HG03135 (cell line): ENCODE data around the gene B3GLCT.

Source experiments
- ATAC-seq: cut with Tn5 transposase; IDR thresholded peaks from one replicate; pipeline ENCODE4 v1.9.1; 2021; ENCODE audit warnings: mild to moderate bottlenecking, moderate library complexity; ENCODE audit not compliant: unreplicated experiment

Gene B3GLCT

DNA sequence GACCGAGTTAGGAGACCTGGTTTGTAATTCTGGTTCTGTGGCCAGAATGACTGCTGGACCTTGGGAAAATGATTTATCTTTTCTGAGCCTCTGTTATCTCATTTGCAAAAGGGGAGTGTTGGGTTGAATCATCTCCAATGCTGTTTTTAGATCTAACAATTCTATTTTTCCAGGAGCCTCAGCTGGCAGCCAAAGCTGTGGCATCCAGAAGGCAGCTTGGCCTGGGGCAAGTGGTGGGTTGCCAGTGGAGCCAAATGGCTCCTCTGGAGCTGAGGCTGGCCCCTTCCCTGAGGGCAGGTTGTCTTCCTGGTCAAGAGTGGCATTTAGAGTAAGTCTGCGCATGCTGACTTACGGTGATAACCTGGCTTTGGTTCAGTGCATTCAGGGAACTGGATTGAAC lies 21.3 kb downstream of the B3GLCT start:
- ATAC-seq = no peak

DNA sequence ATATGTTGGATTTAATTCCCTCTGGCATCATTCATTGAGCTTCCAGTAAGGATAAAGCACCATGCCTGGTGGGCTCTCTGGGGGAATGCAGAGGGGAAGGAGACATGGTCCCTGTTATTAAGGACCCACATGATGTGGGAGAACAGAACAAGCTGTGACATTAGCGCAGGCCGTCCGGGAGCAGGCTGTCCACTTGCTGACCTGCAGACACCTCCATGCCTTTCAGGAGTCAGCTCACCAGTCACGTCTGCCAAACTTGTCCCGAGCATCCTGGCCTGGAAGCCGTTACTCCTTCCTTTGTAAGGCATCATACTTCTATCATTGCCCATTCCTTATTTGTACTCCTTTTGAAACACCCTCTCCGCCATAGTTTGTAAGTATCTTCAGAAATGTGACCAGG lies 23.4 kb downstream of the B3GLCT start:
- no peak for ATAC-seq

DNA sequence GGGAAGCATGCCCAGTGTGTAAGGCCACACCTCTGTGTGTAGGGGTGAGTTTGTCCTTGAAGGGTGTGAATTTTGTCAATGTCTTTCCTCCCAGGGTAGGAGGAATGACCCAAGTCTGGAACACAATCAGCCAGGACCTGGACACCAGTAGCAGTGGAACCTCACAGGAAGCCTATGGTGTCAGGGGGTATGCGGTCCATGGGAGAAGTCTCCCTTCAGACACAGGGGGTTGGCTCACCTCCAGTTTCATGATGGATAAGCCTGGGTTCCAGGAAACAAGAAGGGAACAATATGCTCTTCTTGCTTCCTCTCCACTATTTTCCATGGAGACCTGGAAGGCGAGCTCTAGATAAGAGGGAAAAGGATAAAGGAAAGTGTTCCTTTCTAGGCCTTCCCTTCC lies 23.9 kb downstream of the B3GLCT start:
- ATAC-seq = no peak

DNA sequence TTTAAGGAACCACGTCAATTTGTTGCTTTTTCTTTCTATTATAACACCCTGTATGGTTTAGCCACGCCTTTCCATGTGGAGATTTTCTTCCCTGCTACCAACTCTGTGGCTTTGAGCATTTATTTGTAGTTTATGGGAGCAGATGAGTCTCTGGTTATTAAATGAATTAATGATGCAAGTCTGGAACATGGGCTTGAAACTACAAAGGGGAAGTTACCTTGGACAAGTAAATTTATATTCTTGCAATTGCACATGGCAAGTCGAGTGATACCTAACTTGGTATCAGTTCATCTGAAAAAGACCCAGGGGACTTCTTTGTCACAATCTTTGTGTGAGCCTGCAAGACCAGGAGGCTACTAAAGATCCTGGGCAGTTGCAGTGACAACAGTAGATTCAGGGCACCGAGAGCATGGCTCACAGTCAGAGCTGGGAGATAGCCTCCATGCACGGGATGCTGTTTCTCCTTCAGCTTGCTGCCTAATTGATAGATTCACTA lies 24.4 kb downstream of the B3GLCT start:
- no peak for ATAC-seq

DNA sequence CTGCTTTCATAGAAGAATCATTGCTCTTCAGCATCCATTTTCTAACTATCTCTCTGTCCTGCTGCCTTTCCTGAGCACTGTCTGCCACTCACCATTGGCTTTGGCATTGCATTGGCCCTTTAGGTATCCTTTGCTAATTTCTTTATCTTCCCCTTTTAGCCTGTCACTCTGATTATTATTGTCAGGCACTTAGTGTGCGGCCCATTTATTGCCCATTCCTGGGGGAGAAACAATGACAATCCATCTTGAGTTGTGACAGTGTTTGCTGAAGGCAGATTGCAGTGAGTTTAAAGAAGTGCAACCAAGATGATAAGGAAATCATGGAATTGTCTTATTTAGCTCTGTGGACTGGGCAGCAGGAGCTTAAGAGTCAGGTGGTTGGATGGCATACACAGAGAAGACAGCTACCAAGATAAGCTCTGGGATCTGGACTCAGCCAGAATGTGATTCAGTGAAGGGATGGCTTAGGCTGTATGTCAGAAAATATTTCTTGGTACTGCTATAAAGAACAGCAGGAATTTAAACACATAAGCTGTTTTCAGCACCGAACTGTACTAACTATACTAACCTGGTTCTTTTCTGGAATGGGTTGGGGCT lies 25.3 kb downstream of the B3GLCT start:
- ATAC-seq = no peak

DNA sequence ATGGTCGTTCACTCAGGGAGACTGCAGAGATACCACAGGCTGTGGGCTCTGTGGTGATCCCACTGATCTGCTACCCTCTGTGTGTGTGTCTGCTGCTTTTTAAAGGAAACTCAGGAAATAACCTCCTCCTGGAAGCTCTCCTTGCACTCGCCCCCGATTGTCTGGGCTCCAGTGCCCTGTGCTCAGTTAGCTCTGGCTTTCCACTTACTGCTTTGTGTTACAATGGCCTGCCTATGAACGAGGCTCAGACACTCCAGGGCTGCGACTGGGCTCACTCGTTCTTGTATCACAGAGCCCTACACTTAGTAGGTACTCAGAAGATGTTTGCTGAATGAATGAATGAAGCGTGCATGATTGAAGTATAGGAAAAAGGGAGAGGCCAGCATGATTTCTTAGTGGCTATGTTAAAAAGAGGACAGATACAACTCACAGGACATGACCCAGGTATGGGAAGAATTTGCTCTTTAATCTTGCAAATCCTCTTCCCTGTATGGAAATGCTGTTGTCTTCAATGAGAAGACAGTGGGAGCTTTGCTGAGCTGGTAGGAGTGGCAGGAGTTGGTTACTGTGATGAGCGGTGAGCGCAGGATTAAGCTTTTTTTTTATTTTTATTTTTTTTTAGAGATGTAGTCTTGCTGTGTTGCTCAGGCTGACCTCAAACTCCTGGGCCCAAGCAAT lies 26.4 kb downstream of the B3GLCT start:
- ATAC-seq = no peak

DNA sequence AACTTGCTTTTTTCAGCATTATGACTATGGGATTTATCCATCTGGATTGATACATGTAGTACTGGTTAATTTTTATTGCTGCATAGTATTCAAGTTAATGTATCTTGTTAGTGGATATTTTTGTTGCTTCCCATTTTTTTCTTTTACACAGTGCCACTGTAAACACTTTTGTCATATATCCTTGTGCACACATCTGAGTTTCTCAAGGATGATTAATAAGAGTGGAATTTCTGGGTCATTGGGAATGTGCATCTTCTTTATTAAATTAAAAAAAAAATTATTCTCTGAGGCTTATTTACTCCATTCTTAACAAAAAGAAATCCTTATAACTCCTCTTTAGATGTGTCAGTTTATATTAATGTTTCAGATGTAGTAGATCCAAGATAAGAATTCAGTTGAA lies 27.3 kb downstream of the B3GLCT start:
- ATAC-seq = no peak

DNA sequence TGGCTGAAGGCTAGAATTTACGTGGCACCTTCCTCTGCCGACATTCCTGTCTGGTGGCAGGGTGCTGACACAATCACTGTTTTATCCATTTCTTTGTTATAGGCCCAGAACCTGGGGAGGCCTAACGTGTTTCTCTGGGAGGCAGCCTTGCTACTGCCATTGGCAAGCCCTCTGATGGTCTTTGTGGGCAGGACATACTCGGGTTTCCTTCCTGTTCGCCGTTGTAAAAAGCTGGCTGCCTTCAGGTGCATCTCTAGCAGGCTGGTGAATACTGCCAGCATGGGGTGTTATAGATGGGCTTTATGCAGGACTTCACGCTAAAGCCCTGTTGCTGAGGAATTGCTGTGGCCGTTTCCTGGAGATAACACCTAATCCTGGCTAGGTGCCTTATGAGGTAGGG lies 28.1 kb downstream of the B3GLCT start:
- no peak for ATAC-seq

DNA sequence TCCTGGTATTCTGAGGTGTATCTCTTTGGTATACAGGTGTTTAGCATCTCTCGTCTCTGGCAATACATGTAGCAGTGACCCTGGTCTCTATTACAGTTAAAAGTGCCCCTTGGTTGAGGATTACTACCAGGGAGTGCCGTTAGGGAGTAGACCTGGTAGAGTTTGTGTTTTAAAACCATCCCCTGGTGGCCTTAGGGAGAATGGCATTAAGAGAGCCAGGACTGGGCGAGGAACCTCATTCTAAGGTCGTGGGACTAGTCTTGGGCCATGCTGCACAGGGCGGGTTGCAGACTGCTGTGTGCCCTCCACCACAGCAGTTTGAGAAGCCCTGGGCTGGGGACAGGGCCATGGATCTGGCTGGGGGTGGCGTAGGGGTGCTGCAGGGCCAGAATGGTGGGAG lies 35.0 kb downstream of the B3GLCT start:
- ATAC-seq = no peak

DNA sequence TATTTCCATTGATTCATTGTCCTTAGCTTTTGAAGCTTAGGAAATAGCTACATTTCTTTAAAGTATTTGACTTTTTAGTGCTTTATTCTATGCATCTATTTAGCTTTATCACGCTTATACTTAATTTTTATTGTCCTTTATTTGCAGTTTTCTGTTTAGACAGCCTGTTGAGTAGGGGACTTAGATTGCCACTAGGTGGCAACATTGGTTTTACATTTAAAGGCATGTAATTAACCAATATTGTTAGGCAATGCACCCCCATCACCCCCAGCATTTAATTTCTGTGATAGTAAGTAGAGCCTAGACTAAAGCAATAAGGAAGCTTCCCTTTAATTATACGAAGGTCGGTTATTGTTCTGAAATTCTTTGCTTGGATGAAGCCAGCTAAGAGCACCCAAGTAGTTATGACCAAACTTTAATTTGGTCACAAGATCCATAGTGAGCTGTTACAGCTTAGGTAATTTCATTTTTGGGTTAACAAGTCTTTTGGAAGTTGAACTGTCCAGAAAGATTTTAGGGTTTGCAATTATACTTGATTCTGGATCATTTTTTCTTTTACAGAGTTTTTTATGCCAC lies 36.5 kb downstream of the B3GLCT start:
- no peak for ATAC-seq

DNA sequence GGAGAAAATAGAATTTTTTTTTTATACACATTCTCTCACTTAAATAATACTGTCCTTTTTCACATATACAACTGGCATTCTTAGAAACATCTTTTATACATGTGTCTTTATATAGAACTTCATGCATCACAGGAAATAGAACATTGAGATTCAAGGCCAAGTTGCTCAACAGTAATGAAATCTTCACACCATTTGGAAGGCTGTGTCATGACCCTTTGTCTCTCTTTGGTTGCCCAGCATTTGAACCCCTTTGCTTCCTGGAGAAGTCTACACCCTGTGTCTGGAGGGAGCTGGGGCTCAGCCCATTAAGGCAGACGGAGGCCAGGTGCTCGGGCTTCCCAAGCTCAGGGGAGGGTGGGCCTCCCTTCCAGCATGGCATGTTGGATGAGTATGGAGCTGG lies 41.1 kb downstream of the B3GLCT start:
- ATAC-seq = no peak

DNA sequence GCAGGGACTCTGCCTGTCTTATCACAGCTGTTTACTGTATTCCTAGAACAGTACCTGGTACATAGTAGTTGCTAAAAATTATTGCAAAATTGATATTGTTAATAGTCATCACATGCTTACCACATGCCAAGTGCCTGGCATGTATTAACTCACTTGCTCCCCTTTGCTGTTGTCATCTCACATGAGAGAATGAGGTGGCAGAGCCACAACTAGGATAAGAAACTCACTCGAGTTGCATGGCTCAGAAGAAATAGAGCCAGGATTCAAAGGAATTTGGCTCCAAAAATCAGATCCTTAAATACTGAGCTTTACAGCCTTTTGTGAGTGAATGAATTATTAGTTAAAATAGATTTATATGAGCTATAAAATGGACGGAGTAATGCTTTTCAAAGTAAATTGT lies 42.6 kb downstream of the B3GLCT start:
- ATAC-seq = no peak

DNA sequence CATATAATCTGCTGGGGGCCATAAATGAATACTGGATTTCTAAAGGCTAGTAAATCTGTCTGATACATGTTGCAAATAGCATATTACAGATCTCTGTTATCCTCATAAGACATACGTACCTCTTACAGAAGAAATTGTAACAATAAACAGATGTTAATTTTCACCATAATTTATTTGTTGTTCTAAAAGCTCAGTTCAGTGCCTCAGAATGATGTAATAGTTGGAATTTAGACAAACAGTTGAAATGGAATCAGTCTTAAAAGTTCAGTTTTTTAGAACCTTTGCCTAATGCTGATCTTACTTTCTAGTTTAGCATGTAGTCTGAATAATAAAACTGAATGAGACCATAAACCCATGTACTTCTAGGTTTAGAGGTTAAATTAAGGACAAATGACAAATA lies 43.1 kb downstream of the B3GLCT start:
- ATAC-seq = no peak

DNA sequence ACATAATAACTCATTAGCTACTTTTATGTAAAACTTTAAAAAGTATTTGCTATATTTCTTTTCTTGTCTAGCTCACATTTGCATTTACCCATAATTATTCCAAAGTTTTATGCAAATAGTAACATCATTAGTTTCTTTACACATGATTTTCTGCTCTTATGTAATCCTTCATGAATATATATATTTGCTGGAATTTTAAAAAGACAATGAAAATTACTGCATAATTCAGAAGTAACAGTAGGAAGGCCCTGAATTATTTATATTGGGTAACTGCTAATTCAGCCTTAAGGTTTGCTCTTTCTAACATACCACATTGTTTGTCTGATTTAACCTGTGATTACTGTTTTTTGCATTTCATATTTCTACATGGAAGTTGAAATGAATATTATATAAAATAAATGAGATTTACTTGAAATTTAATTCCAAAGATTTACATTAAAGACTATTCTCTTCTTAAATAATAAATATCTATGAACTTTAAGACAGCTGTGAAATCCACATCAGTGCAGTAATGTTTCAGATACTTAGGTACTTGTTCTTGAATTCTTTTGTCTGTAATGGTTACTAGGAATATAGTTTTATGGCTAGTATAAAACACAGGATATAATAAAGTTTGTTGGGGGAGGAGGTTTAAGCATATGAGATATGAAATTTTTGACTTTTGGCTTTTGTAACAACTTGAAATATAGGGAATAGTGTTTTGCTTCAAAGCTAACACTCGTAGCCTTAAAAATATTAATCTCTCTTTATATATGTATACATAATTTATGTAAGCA lies 46.0 kb downstream of the B3GLCT start:
- ATAC-seq = no peak

DNA sequence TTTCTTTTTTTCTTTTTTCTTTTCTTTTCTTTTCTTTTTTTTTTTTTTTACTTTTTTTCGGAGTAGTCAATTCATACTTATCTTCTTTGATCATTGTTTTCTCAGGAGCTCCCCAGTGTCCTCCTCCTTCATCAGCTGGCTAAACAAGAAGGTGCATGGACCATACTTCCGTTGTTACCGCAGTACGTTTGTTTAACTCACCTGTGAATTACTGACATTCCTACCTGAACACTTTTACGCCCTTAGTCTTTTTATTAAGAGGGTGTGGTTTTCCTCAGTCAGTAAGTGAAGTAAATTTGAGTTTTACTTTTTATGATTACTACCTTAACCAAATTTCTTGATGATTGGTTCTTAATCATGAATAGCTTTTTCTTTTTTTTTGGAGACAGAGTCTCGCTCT lies 47.1 kb downstream of the B3GLCT start:
- no peak for ATAC-seq

DNA sequence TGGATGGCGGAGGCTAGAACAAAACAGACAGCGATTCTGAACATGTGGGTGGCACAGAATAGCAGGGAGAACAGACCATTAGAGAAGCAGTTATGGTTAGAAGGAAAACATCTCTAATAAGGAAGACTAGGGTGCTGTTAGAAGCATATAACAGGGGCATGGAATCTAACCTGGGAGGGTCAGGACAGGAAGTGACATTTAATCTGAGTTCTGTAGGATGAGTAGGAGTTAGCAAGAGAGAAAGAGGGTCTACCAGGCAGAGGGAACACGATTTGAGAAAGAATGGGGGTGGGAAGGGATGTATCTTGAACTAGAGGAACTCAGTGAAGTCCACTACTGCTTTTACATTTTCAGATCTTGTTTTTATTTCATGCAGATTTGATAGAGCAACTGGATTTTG lies 48.6 kb downstream of the B3GLCT start:
- ATAC-seq = no peak

DNA sequence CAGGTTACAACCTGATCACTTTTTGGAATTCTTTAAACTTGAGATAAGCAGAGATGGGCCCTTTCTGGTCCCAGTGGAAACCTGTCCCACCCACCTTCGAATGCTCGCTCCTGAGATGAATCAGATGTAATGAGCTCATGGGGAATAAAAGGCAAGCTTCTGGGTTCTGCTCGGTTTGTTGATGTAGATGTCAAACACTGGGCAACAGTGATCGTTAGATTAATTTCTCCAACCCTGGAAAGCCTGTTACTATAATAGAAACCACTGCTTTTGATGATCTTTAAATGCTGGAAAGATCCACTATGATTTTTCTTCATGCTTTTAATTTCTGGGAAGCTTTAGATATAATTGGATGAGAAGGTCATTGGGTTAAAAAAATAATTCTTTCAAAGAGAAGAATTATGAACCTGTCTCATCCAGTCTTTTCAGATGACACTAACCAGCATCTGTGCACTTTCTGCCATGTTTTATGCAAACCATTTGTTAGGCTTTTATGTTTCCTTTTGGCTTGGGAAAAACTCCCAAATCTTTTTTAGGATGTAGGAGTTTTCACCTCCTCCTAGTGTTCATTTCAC lies 49.3 kb downstream of the B3GLCT start:
- ATAC-seq = no peak

DNA sequence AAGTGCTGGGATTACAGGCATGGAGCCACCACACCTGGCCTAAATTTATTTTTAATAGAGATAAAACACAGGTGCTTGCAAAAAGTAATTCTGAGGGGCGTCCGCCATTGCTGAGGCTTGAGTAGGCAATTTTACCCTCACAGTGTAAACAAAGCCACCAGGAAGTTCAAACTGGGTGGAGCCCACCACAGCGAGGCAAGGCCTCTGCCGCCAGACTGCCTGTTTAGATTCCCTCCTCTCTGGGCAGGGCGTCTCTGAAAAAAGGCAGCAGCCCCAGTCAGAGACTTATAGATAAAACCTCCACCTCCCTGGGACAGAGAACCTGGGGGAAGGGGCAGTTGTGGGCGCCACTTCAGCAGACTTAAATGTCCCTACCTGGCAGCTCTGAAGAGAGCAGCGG lies 50.7 kb downstream of the B3GLCT start:
- no peak for ATAC-seq

DNA sequence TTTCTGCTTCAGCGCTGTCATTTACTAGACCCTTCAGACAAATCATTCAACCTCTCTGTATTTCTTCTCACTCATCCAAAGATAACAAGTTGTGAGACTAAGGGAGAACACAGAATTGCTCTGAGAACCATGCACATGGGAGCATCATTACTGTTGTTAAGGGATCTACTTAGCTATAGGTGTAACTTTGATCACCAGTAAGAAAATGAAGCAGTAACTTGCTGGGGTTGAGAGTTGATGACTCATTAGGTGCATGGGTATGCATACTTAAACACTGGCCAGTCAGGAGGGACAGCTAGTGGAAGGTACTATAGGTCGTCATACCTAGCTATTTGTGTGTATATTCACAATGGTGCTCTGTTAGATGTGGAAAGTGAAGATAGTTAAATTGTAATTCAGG lies 61.5 kb downstream of the B3GLCT start:
- no peak for ATAC-seq

DNA sequence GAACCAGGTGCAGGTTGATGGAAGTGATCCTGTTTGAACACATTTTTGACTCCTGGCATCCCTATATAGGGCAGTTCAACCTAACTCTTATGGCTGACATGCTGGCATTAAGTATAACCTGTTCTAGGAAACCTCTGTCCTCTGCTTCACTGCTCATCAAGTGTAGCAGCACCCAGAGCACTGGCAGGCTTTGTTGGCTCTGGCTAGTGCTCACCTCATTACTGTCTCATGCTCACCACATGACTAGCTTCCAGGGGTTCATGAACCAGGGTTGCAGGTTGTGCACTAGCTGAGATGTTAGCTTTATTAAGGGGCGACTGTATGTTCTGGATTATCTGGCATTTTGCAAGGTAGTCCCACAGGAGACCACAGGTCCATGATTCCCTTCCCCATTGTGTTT lies 63.6 kb downstream of the B3GLCT start:
- no peak for ATAC-seq

DNA sequence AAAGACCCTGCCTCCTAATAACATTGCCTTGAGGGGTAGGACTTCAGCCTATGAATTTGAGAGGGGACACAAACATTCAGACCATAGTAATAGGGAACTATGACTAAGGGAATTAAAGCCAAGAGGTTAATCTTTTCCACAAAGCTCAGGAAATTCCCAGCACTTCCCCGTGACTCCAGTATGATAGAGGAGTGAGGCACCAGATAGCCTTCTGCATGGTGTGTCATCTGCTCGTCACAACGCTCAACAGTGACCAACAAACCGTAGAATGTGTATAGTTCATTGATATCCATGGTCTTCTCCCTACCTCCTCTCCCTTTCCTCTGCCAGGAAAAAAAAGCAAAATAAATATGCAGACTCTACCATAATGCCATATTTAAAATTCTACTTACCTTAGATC lies 64.4 kb downstream of the B3GLCT start:
- no peak for ATAC-seq
